ENCODE results near the gene ABHD4. TPM values are rescaled to one million over a fixed set of nuclear protein-coding genes. Genes with fewer than 3 reads are reported as not detected.
"Not testable (repeated sequence)": the region's sequence is repeated elsewhere in the genome, so short reads cannot be mapped to it uniquely, and the experiment has no call there.

ABHD4 gene, protein sequence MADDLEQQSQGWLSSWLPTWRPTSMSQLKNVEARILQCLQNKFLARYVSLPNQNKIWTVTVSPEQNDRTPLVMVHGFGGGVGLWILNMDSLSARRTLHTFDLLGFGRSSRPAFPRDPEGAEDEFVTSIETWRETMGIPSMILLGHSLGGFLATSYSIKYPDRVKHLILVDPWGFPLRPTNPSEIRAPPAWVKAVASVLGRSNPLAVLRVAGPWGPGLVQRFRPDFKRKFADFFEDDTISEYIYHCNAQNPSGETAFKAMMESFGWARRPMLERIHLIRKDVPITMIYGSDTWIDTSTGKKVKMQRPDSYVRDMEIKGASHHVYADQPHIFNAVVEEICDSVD
- 9.7 and 10.3 TPM in 2 replicates for total RNA-seq

DNA sequence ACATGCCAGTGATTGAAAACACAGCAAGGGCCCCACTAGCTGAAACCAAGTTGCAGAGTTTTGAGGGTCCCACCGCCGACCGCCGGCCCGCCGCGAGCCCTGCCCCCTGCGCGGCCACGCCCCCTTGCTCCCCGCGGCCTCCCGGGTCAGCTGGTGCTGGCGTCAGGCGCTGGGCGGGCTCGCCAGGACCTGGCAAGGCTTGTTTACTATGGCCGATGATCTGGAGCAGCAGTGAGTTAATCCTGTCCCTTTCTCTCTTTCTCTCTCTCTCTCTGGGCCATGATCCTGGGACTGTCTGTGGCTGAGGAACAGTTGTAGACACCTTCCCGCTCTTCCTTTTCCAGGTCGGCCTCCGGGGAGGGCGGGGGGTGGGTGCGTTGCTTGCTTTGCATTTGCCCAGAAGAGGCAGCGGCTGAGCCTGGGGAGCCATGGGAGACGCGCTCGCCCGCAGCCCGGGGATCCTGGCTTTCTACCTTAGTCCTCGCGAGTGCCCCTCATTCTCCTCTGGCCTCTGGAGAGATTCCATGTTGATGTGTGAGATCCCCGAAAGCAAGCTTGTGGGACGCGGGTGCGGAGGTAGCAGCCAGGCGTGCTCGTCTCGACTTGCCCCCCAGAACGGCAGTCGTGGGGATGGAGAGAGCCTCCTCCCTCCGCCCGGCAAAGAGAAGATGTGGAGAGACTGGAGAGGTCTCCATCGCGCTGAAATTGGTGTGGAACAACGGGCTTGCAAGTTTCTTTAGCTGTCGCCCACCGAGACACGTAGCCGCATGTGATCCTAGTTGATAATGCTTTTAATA is at the start of gene ABHD4:
Gene ABHD4 (plus strand): TSS at position 202 of the 797 bp plus-strand sequence. CDS start 7 bp downstream, at position 209.
- H3K9me3 Mint-ChIP-seq, result no peaks in the 10 kb centered on the region
- H3K4me1 Mint-ChIP-seq, result peaks cover 39% of the 10 kb centered on the region
- intact Hi-C loops (cut with micrococcal nuclease), result loop anchor here (1.0 kb wide), 2 partner anchors 9 to 168 kb away; partner anchors contain the start of genes DAD1 and OXA1L
- DNase-seq, result peak; percentile 94
- H3K27me3 Mint-ChIP-seq, result peaks cover 6% of the 10 kb centered on the region
- H3K36me3 Mint-ChIP-seq (ENCODE audit: low read depth), result peaks cover 27% of the 10 kb centered on the region
- peak within 1 kb of the TSS; percentile 89 for H3K27ac Mint-ChIP-seq
- peak within 1 kb of the TSS; percentile 94 for H3K4me3 Mint-ChIP-seq

DNA sequence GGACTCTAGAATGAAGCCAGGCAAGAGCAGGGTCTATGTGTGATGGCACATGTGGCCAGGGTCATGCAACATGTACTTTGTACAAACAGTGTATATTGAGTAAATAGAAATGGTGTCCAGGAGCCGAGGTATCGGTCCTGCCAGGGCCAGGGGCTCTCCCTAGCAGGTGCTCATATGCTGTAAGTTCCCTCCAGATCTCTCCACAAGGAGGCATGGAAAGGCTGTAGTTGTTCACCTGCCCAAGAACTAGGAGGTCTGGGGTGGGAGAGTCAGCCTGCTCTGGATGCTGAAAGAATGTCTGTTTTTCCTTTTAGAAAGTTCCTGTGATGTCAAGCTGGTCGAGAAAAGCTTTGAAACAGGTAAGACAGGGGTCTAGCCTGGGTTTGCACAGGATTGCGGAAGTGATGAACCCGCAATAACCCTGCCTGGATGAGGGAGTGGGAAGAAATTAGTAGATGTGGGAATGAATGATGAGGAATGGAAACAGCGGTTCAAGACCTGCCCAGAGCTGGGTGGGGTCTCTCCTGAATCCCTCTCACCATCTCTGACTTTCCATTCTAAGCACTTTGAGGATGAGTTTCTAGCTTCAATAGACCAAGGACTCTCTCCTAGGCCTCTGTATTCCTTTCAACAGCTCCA is 48.7 kb upstream of the ABHD4 start:
- H3K36me3 Mint-ChIP-seq (ENCODE audit: low read depth), result peaks cover 89% of the 10 kb centered on the region
- H3K4me3 Mint-ChIP-seq, result peak overlapping the region; percentile 84
- intact Hi-C loops (cut with micrococcal nuclease), result no loop called here
- peak overlapping the region; percentile 93 for H3K27ac Mint-ChIP-seq
- DNase-seq, result no peak
- H3K9me3 Mint-ChIP-seq, result no peaks in the 10 kb centered on the region
- peaks cover 90% of the 10 kb centered on the region for H3K4me1 Mint-ChIP-seq
- no peaks in the 10 kb centered on the region for H3K27me3 Mint-ChIP-seq

DNA sequence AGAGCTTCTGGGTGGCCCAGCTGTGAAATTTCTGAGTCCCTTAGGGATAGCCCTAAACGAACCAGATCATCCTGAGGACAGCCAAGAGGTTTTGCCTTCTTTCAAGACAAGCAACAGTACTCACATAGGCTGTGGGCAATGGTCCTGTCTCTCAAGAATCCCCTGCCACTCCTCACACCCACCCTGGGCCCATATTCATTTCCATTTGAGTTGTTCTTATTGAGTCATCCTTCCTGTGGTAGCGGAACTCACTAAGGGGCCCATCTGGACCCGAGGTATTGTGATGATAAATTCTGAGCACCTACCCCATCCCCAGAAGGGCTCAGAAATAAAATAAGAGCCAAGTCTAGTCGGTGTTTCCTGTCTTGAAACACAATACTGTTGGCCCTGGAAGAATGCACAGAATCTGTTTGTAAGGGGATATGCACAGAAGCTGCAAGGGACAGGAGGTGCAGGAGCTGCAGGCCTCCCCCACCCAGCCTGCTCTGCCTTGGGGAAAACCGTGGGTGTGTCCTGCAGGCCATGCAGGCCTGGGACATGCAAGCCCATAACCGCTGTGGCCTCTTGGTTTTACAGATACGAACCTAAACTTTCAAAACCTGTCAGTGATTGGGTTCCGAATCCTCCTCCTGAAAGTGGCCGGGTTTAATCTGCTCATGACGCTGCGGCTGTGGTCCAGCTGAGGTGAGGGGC is 48.0 kb upstream of the ABHD4 start:
- peaks cover 84% of the 10 kb centered on the region for H3K36me3 Mint-ChIP-seq (ENCODE audit: low read depth)
- peak overlapping the region; percentile 93 for H3K27ac Mint-ChIP-seq
- H3K4me1 Mint-ChIP-seq, result peaks cover 91% of the 10 kb centered on the region
- H3K27me3 Mint-ChIP-seq, result no peaks in the 10 kb centered on the region
- H3K9me3 Mint-ChIP-seq, result no peaks in the 10 kb centered on the region
- intact Hi-C loops (cut with micrococcal nuclease), result loop anchor here (1.0 to 10.0 kb wide), 6 partner anchors 9 to 1285 kb away; partner anchors contain the start of gene HNRNPC
- H3K4me3 Mint-ChIP-seq, result peak overlapping the region; percentile 84
- peak; percentile 91 for DNase-seq

DNA sequence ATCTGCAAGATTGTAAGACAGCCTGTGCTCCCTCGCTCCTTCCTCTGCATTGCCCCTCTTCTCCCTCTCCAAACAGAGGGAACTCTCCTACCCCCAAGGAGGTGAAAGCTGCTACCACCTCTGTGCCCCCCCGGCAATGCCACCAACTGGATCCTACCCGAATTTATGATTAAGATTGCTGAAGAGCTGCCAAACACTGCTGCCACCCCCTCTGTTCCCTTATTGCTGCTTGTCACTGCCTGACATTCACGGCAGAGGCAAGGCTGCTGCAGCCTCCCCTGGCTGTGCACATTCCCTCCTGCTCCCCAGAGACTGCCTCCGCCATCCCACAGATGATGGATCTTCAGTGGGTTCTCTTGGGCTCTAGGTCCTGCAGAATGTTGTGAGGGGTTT is 46.5 kb upstream of the ABHD4 start:
- peaks cover 4% of the 10 kb centered on the region for H3K27me3 Mint-ChIP-seq
- DNase-seq, result peak; percentile 74
- peaks cover 77% of the 10 kb centered on the region for H3K36me3 Mint-ChIP-seq (ENCODE audit: low read depth)
- peaks cover 91% of the 10 kb centered on the region for H3K4me1 Mint-ChIP-seq
- peak overlapping the region; percentile 84 for H3K4me3 Mint-ChIP-seq
- intact Hi-C loops (cut with micrococcal nuclease), result loop anchor here (5.0 to 10.0 kb wide), 4 partner anchors 34 to 1287 kb away; partner anchors contain the start of gene HNRNPC
- H3K9me3 Mint-ChIP-seq, result peaks cover 5% of the 10 kb centered on the region
- H3K27ac Mint-ChIP-seq, result peak overlapping the region; percentile 93

DNA sequence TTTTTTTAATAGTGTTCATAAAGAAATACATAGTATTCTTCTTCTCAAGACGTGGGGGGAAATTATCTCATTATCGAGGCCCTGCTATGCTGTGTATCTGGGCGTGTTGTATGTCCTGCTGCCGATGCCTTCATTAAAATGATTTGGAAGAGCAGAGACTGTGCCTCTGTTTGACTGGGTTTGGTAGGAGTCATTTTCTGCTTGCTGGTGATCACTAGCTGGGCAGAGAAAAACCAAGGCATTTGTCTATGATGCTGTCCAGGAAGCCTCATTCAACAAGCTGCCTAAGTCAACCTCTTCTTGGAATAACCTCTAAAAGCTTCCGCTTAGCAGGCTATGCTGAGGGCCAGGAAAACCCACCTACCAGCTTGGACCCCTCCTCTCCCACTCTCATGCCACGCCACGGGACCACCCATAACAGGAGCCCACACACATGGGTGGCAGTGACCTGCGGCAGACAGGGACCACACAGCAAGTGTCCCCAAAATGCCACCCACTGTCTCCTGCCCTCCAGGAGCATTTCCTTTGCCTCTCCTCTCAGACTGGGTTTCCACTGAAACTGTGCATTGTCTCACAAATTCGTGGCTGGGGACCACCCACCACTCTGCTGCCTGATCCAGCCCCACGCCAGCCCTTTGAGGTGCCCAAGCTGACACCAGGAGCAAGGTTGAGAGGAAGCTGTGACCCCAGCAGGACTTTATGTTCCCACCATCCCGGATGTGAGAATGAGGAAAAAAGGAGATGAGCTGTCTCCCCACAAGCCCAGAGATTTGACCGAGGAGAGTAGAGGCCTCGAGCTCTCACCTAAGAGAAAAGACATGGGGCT is 45.9 kb upstream of the ABHD4 start:
- peaks cover 72% of the 10 kb centered on the region for H3K36me3 Mint-ChIP-seq (ENCODE audit: low read depth)
- H3K27ac Mint-ChIP-seq, result peak overlapping the region; percentile 93
- H3K4me3 Mint-ChIP-seq, result peak overlapping the region; percentile 84

DNA sequence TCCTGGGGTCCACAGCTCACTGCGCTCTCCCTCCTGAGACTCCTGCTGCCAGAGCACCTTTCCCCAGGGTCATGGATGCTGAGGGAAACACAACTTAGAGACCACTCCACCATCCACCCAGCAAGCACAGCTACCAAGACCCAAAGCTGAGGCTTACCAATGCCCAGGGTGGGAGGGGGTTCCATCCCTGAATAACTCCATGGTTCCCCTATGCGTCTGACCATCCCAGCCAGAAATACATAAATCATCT is 45.3 kb upstream of the ABHD4 start:
- H3K27me3 Mint-ChIP-seq, result peaks cover 4% of the 10 kb centered on the region
- H3K27ac Mint-ChIP-seq, result peak overlapping the region; percentile 93
- intact Hi-C loops (cut with micrococcal nuclease), result loop anchor here (5.0 to 10.0 kb wide), 4 partner anchors 35 to 1288 kb away; partner anchors contain the start of gene HNRNPC
- DNase-seq, result no peak
- peaks cover 69% of the 10 kb centered on the region for H3K36me3 Mint-ChIP-seq (ENCODE audit: low read depth)
- peak overlapping the region; percentile 84 for H3K4me3 Mint-ChIP-seq
- peaks cover 5% of the 10 kb centered on the region for H3K9me3 Mint-ChIP-seq
- H3K4me1 Mint-ChIP-seq, result peaks cover 88% of the 10 kb centered on the region

More for the DNA sequence above, 45.9 kb upstream of the ABHD4 start:
- Mint-ChIP-seq H3K9me3 (peaks cover 5% of the 10 kb centered on the region), H3K4me1 (peaks cover 88% of the 10 kb centered on the region), H3K27me3 (peaks cover 4% of the 10 kb centered on the region)
- intact Hi-C loops (cut with micrococcal nuclease), result loop anchor here (5.0 to 10.0 kb wide), 4 partner anchors 35 to 1287 kb away; partner anchors contain the start of gene HNRNPC
- DNase-seq, result peak; percentile 76

DNA sequence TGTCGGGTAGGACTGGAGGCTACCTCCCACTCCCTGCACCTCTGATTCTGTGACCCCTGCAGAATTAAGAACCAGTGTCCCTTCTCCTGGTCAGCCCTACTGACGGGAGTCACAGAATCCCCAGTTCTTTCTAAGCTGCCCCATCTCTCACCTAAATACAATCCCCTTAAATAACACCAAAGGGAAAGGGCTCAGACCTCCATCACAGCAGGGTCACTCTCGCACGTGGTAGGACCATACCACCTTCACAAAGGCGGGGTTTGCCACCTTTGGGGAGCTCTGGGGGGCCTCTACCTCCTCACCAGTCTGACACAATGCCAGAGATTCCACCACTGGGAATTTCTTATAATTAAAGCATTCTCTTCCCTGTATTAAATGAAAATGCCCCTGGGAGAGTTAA is 44.7 kb upstream of the ABHD4 start:
- peaks cover 4% of the 10 kb centered on the region for H3K27me3 Mint-ChIP-seq
- DNase-seq, result peak; percentile 69
- peak overlapping the region; percentile 84 for H3K4me3 Mint-ChIP-seq
- H3K27ac Mint-ChIP-seq, result peak overlapping the region; percentile 93
- H3K36me3 Mint-ChIP-seq (ENCODE audit: low read depth), result peaks cover 63% of the 10 kb centered on the region
- H3K4me1 Mint-ChIP-seq, result peaks cover 88% of the 10 kb centered on the region
- peaks cover 5% of the 10 kb centered on the region for H3K9me3 Mint-ChIP-seq
- intact Hi-C loops (cut with micrococcal nuclease), result loop anchor here (5.0 to 10.0 kb wide), 4 partner anchors 36 to 1289 kb away; partner anchors contain the start of gene HNRNPC

DNA sequence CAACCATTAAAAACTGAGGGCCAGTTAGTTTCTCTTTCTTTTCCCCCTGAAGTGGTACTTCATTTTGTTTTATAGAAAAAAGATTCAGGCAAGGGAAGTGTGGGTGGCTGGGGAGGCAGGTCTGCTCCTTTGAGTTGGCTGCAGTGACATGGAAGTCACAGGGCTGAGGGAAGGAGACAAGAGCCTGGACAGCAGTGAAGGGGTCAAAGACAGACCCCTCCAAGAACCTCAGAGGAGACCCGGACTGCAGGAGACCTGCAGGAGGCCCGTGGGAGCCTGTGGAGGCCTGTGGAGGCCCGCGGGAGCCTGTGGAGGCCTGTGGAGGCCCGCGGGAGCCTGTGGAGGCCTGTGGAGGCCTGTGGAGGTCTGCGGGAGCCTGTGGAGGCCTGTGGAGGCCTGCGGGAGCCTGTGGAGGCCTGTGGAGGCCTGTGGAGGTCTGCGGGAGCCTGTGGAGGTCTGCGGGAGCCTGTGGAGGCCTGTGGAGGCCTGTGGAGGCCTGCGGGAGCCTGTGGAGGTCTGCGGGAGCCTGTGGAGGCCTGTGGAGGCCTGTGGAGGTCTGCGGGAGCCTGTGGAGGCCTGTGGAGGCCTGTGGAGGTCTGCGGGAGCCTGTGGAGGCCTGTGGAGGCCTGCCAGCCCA is 44.1 kb upstream of the ABHD4 start:
- Mint-ChIP-seq H3K4me3 (peak overlapping the region; percentile 90), H3K36me3 (ENCODE audit: low read depth) (peaks cover 65% of the 10 kb centered on the region), H3K4me1 (peaks cover 90% of the 10 kb centered on the region), H3K27ac (peak overlapping the region; percentile 97)
- H3K27me3 Mint-ChIP-seq, H3K9me3 Mint-ChIP-seq: not testable (repeated sequence)
- DNase-seq, result peak; percentile 81
- intact Hi-C loops (cut with micrococcal nuclease), result loop anchor here (5.0 to 10.0 kb wide), 4 partner anchors 37 to 1289 kb away; partner anchors contain the start of gene HNRNPC

DNA sequence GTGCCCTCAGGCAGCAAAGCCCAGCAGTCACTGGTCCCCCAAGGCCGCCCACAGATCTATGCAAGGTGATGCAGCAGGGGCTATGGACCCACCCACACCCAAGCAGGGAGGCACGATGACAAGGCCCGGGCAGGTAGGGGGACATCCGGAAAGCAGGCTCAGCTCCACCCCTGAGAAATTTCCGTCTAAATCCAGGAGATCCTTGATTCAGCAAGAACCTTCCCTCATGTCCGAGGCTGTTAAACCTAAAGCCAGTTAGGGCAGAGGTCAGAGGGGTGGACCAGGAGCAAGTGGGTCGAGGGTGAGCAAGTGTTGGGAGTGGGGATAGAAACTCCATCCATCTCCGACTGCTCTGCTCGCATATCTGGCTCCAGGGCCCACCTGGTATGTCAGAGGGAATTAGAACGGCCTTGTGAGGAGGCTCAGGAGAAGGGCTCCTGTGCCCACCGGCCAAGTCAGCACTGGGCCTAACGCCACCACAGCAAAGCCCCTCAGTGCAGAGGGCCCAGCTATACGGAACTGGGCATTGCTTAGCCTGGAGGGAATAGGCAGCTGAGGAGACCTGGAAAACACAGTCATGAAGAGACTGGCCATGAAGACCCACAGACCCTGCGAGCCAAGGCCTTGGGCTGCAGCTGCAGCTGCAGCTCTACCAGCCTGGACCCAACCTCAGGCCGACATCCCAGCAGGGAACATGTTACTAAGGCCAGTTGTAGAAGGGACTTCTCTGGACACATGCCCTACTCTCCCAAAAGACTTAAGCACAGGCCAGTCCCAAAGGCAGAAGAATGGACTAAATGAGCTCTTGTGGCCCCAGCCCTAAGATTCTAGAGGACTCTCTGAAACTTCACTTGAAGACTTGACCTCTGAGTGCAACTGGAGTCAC is 43.4 kb upstream of the ABHD4 start:
- peak overlapping the region; percentile 90 for H3K4me3 Mint-ChIP-seq
- H3K27ac Mint-ChIP-seq, result peak overlapping the region; percentile 97
- peaks cover 57% of the 10 kb centered on the region for H3K36me3 Mint-ChIP-seq (ENCODE audit: low read depth)
- peaks cover 89% of the 10 kb centered on the region for H3K4me1 Mint-ChIP-seq
- peak; percentile 82 for DNase-seq
- H3K27me3 Mint-ChIP-seq, result peaks cover 4% of the 10 kb centered on the region
- H3K9me3 Mint-ChIP-seq, result peaks cover 5% of the 10 kb centered on the region
- intact Hi-C loops (cut with micrococcal nuclease), result loop anchor here (5.0 to 10.0 kb wide), 8 partner anchors 37 to 1290 kb away; partner anchors contain the start of gene HNRNPC

DNA sequence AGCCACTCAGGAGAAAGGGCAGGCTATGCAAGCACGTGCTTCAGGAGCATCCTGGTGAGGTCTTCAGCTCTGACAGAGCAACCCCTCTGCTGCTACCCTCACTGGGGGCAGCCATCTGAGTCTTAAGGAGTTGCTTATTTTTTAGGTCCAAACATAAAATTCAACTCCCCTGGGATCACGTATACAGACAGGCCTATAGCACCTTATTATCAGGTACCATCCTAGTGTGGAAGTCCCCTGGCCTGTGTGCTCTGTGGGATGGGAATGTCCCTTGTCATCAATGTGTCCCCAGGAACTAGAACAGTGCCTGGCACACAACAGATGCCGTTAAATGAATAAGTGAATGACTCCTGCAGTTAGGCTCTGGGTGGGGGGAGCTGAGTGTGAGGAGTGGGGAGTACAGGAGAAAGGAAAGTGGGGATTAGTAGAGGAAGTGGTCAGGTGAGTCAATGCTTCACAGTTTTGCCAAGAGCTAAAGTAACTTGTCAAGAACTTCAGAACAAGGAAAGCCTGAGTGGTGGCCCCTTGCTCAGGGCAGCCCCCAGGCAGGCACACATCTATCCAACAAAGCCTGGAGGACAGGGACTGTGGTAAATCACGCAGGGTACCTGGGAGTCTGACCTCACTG is 42.6 kb upstream of the ABHD4 start:
- Mint-ChIP-seq H3K27me3 (peaks cover 4% of the 10 kb centered on the region), H3K27ac (peak overlapping the region; percentile 97), H3K4me3 (peak overlapping the region; percentile 90), H3K9me3 (peaks cover 5% of the 10 kb centered on the region), H3K36me3 (ENCODE audit: low read depth) (peaks cover 55% of the 10 kb centered on the region), H3K4me1 (peaks cover 88% of the 10 kb centered on the region)
- intact Hi-C loops (cut with micrococcal nuclease), result loop anchor here (1.0 to 10.0 kb wide), 14 partner anchors 18 to 1291 kb away; partner anchors contain the start of genes AJUBA, DAD1 and HNRNPC
- peak; percentile 87 for DNase-seq
